Memory B cell (primary cell): ENCODE measurements around the gene DNAI1.
"Not testable (repeated sequence)": the region's sequence is repeated elsewhere in the genome, so short reads cannot be mapped to it uniquely, and the experiment has no call there.

ENCODE experiments used
- ATAC-seq: fragments of 150-1000 bp; cut with Tn5 transposase; 2 replicates; pipeline ENCODE4 v1.10.0; 2021; ENCODE audit warnings: low read depth, mild to moderate bottlenecking, moderate library complexity
- DNase-seq, 2 donors: peaks; one replicate each; pipeline ENCODE4 v3.0.0; 2022; ENCODE audit warnings: low spot score in 2 of 2
- H3K27ac Mint-ChIP-seq: one replicate; pipeline ENCODE4 v1.8.0; 2022; ENCODE audit warnings: mild to moderate bottlenecking, moderate library complexity, mixed read lengths
- H3K27me3 Mint-ChIP-seq: one replicate; pipeline ENCODE4 v1.8.0; 2022; ENCODE audit warnings: mixed read lengths
- H3K36me3 Mint-ChIP-seq: one replicate; pipeline ENCODE4 v1.8.0; 2022; ENCODE audit warnings: mild to moderate bottlenecking, mixed read lengths
- H3K4me1 Mint-ChIP-seq: one replicate; pipeline ENCODE4 v1.8.0; 2022; ENCODE audit warnings: mixed read lengths
- H3K4me3 Mint-ChIP-seq: one replicate; pipeline ENCODE4 v1.8.0; 2022; ENCODE audit warnings: mild to moderate bottlenecking, moderate library complexity, mixed read lengths
- H3K9me3 Mint-ChIP-seq: one replicate; pipeline ENCODE4 v1.8.0; 2022; ENCODE audit warnings: mixed read lengths

Gene DNAI1

DNA sequence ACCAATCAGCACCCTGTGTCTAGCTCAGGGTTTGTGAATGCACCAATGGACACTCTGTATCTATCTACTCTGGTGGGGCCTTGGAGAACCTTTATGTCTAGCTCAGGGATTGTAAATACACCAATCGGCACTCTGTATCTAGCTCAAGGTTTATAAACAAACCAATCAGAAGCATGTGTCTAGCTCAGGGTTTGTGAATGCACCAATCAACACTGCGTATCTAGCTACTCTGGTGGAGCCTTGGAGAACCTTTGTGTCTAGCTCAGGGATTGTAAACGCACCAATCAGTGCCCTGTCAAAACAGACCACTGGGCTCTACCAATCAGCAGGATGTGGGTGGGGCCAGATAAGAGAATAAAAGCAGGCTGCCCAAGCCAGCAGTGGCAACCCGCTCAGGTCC lies 20.1 kb upstream of the DNAI1 start:
- not testable (repeated sequence) for H3K4me1 Mint-ChIP-seq, ATAC-seq, H3K9me3 Mint-ChIP-seq

DNA sequence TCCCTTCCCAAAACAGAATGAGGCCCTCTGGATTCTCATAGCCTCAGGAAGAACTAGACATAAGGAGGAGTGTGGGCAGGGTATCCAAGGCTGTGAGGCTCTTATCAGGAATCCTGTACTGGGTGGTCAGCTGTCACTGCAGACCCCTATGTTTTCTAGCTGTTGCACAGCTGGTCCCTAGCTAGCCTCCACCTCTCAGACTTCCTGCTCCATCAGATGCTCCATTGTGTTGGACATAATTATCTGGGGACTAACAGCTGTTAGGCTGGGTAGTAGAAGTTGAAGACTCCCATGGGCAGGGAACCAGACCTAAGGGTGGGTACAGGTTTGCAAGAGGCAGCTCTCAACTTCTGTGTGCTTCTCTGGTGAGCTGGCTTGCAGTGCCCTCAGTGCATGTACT lies 18.6 kb upstream of the DNAI1 start:
- H3K4me1 Mint-ChIP-seq, result no peaks in the 10 kb centered on the region
- no peak overlapping the region for H3K27ac Mint-ChIP-seq
- no peak for DNase-seq
- no peaks in the 10 kb centered on the region for H3K27me3 Mint-ChIP-seq
- peaks cover 11% of the 10 kb centered on the region for H3K36me3 Mint-ChIP-seq
- no peaks in the 10 kb centered on the region for H3K9me3 Mint-ChIP-seq
- H3K4me3 Mint-ChIP-seq, result no peak overlapping the region
- no peak for ATAC-seq

More for the DNA sequence above, 20.1 kb upstream of the DNAI1 start:
- H3K4me3 Mint-ChIP-seq, H3K27me3 Mint-ChIP-seq, H3K36me3 Mint-ChIP-seq, H3K27ac Mint-ChIP-seq, DNase-seq: not testable (repeated sequence)

DNA sequence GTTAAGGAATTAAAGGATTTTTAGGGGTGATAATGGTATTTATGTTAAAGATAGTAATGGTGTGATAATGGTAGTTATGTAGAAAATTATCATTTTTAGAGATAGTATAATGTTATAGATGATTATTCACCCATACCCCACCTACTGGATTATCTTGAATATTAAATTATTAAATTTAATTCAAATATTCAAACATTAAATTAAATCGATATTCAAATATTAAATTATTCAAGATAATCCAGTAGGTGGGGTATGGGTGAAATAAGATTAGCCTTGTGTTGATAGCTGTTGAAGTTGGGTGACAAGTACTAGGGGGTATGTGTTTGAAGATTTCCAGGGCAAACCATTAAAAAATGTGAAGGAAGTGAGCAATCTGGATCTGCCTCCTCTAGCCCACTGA lies 15.8 kb upstream of the DNAI1 start:
- no peaks in the 10 kb centered on the region for H3K4me1 Mint-ChIP-seq
- H3K36me3 Mint-ChIP-seq, result peaks cover 12% of the 10 kb centered on the region
- no peak overlapping the region for H3K27ac Mint-ChIP-seq
- no peaks in the 10 kb centered on the region for H3K9me3 Mint-ChIP-seq
- ATAC-seq, result no peak
- no peak overlapping the region for H3K4me3 Mint-ChIP-seq
- H3K27me3 Mint-ChIP-seq, result no peaks in the 10 kb centered on the region
- no peak for DNase-seq

DNA sequence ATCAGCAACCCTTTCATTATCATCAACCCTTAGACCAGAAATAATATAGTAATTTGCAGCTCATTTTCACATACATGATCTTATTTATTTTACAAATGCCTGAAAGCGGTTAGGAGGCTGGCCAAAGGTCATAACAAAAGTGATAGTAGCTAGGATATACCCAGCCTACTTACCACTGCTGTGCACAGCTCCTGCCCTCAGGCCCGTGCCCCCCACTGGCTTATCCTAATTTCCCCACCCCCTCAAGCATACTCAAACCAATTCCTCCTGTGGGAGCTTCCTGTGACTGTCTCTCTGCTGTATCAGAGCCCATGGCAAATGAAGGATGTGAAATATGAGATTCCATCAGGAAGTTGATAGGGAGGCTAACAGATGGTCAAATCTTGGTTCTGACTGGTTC lies 15.1 kb upstream of the DNAI1 start:
- DNase-seq, result no peak
- no peak for ATAC-seq
- H3K27ac Mint-ChIP-seq, result no peak overlapping the region
- no peaks in the 10 kb centered on the region for H3K9me3 Mint-ChIP-seq
- no peaks in the 10 kb centered on the region for H3K4me1 Mint-ChIP-seq
- peaks cover 12% of the 10 kb centered on the region for H3K36me3 Mint-ChIP-seq
- H3K27me3 Mint-ChIP-seq, result no peaks in the 10 kb centered on the region
- H3K4me3 Mint-ChIP-seq, result no peak overlapping the region

DNA sequence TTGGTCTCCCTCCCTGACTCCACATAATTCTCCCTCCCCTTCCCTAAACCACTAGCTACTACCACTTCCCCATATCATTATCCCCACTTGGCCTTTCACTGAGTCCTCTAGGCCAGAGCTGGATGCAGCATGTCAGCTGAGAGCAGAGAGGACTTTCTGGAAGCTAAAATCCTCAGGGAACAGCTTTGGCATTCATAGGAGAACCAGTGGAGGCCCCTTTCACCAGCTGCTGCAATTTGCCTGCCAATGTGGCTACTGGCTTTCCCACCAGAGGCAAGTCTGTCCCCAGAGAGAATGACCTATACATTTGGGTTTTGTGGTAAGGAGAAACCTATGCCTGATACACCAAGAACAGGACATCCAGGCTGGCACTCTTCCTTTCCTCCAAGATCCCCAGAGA lies 14.6 kb upstream of the DNAI1 start:
- H3K4me3 Mint-ChIP-seq, result no peak overlapping the region
- no peaks in the 10 kb centered on the region for H3K9me3 Mint-ChIP-seq
- H3K36me3 Mint-ChIP-seq, result peaks cover 9% of the 10 kb centered on the region
- no peaks in the 10 kb centered on the region for H3K27me3 Mint-ChIP-seq
- H3K27ac Mint-ChIP-seq, result no peak overlapping the region
- ATAC-seq (no peak), DNase-seq (no peak)
- H3K4me1 Mint-ChIP-seq, result no peaks in the 10 kb centered on the region

DNA sequence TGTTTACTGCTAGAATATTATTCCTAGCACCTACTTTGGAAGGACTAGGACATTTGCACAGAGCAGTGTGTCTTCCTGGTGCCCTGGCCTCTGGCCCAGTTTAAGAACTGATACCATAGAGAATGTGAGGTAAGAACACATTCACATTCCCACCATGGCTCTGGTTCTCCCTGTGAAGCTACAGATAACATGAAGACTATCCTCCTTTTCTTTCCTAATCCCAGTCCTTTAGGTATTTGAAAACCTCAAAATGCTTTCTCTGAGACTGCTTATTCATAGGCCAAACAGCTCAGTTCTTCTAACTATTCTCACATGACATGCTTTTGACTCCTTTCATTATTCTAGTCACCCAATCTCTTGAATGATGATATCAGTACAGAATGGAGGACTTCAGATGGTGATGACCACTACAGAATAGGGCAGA lies 12.1 kb upstream of the DNAI1 start:
- Mint-ChIP-seq H3K4me1 (peaks cover 4% of the 10 kb centered on the region), H3K36me3 (peaks cover 5% of the 10 kb centered on the region), H3K27ac (no peak overlapping the region), H3K4me3 (no peak overlapping the region), H3K27me3 (no peaks in the 10 kb centered on the region), H3K9me3 (no peaks in the 10 kb centered on the region)
- no peak for ATAC-seq
- no peak for DNase-seq

DNA sequence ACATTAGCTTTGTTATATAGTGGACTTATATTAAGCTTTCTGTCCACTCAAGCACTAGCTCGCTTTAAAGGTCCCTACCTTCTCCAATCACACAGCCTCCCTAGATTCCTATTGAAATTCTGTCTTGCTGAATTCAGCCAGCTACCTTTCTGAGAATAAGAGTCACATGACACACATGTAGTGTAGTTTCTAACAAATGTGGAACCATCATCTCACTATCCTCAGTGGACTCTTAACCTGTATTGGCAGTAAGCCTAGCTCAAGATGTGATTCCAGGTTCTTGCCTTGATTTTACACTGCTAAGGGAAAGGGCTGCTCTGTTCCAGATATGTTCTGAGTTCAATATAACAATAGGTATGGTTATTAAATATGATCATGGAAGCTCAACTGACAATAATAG lies 11.7 kb upstream of the DNAI1 start:
- ATAC-seq (no peak), DNase-seq (no peak)
- Mint-ChIP-seq H3K27ac (no peak overlapping the region), H3K27me3 (no peaks in the 10 kb centered on the region), H3K36me3 (peaks cover 5% of the 10 kb centered on the region), H3K4me1 (peaks cover 4% of the 10 kb centered on the region), H3K4me3 (no peak overlapping the region), H3K9me3 (no peaks in the 10 kb centered on the region)

DNA sequence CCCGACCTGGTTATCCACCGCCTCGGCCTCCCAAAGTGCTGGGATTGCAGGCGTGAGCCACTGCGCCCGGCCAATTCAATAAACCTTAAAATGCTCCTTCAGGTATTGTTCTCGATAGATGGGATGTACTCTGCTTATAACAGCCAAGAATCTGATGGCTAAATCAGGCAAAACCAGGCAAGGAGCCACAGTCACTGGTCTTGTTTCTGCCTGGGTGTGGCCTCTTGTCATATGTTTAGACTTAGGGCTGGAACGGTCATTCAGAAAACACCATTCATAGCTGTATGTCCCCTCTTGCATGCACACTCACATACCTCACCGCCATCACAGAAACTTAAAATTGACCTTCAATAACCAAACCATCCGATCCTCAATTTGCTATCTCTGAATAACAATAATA lies 8.0 kb upstream of the DNAI1 start:
- H3K36me3 Mint-ChIP-seq, result peaks cover 3% of the 10 kb centered on the region
- no peak overlapping the region for H3K27ac Mint-ChIP-seq
- no peak overlapping the region for H3K4me3 Mint-ChIP-seq
- H3K9me3 Mint-ChIP-seq, result no peaks in the 10 kb centered on the region
- no peak for DNase-seq
- ATAC-seq, result no peak
- no peaks in the 10 kb centered on the region for H3K27me3 Mint-ChIP-seq
- H3K4me1 Mint-ChIP-seq, result peaks cover 7% of the 10 kb centered on the region

DNA sequence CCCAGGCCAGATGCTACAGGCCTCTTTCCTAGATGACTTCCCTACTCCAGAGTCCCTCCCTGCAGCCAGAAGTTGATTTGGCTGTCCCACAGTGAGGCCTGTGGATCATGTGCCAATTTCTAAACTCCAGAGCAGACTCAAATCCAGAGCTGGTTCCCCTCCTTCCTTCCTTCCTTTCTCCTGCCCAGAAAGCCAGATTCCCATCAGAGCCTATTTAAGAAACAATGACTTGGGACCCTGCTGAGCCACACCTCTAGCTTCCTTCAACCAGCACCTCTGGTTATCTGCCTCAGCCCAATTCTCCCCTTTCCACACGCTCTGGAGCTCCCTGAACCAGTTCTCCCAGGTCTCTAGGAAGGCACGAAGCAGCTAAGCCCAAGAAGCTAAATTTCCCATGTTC lies 7.5 kb upstream of the DNAI1 start:
- no peak overlapping the region for H3K4me3 Mint-ChIP-seq
- H3K4me1 Mint-ChIP-seq, result peaks cover 7% of the 10 kb centered on the region
- H3K36me3 Mint-ChIP-seq, result peaks cover 3% of the 10 kb centered on the region
- H3K9me3 Mint-ChIP-seq, result no peaks in the 10 kb centered on the region
- no peak overlapping the region for H3K27ac Mint-ChIP-seq
- H3K27me3 Mint-ChIP-seq, result no peaks in the 10 kb centered on the region
- no peak for ATAC-seq
- no peak for DNase-seq

DNA sequence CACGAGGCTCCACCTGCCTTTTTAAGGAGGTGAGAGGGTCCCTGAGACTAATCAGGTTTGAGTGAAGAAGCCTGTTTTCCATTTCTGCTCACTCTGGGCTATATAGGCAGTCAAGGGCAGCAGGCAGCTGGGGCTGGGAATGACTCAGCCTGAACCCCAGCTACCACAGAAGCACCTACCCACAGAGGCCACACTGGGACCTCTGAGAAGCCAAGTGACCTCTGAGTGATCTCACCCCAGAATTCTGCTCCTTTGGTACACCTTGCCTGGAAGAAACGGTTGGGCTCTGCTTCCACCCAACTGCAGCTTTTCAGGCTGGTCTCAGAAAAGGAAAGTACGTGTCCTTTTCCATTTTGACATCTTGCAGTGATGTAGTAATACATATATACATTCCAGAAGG lies 7.1 kb upstream of the DNAI1 start:
- peaks cover 3% of the 10 kb centered on the region for H3K36me3 Mint-ChIP-seq
- ATAC-seq, result no peak
- H3K27ac Mint-ChIP-seq, result no peak overlapping the region
- DNase-seq, result no peak
- H3K27me3 Mint-ChIP-seq, result no peaks in the 10 kb centered on the region
- no peaks in the 10 kb centered on the region for H3K9me3 Mint-ChIP-seq
- peaks cover 7% of the 10 kb centered on the region for H3K4me1 Mint-ChIP-seq
- H3K4me3 Mint-ChIP-seq, result no peak overlapping the region

DNA sequence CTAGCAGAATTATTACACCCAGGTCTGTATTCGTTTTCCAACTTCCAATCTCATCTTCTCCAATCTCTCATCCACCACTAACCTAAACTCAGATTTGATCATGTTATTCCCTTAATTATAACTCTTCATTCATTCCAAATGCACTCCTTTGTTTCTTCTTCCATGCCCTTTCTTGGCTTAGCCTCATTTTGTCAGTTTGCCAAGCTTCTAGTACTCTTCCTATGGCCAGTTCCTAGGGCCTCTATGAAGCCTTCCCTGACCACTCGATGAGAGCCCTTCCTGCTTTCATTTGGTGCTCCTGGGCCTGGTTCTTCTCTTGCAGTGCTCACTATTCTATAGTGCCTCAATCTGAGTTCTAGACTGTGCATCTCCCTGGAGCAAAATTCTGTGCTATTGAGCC lies 6.0 kb upstream of the DNAI1 start:
- ATAC-seq, result no peak
- Mint-ChIP-seq H3K27ac (no peak overlapping the region), H3K4me1 (peaks cover 12% of the 10 kb centered on the region), H3K9me3 (no peaks in the 10 kb centered on the region), H3K36me3 (peaks cover 3% of the 10 kb centered on the region), H3K4me3 (no peak overlapping the region), H3K27me3 (no peaks in the 10 kb centered on the region)
- DNase-seq, result no peak

DNA sequence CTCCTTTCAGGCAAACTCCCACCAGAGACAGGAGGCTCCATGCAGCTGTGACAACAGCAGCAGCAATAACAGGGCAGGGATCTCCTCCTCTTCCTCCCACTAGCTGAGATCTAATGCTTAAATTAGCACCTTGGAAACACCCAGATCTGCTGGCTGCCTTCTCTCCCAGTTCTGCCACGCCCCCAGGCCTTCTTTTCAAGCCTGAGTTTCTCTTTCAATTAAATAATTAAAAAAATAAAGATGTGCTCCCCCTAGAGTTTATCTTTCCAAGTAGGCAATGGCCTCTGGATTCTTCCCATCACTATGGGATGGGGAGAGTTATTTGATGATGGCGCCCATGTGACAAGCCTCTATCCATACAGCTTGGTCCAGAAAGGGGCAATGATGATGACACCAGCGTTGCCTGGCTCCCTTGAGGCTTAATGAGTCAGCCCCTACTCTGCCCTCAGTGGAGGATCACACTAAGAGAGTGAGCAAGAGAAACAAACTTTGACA lies 4.0 kb upstream of the DNAI1 start:
- DNase-seq (no peak), ATAC-seq (no peak)
- H3K4me3 Mint-ChIP-seq, result no peak overlapping the region
- H3K36me3 Mint-ChIP-seq, result peaks cover 3% of the 10 kb centered on the region
- H3K9me3 Mint-ChIP-seq, result no peaks in the 10 kb centered on the region
- peaks cover 2% of the 10 kb centered on the region for H3K27me3 Mint-ChIP-seq
- peaks cover 19% of the 10 kb centered on the region for H3K4me1 Mint-ChIP-seq
- no peak overlapping the region for H3K27ac Mint-ChIP-seq

DNA sequence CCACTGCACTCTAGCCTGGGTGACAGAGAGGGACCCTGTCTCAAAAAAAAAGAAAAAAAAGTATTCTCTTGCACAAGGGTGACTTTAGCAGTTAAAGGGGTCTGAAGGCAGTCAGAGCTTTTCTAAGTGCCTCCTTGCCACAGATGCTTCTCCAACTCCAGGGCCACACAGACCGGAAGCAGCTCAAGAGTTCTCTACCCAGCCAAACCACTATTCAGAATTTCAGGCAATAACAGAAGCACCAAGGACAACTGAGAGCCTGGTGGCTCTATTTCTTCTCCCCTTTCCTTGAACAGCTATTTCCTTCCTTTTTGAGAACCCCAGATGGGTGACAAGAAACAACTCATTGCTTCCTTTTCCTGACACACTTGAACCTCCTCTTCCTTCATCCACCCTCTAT lies 2.5 kb upstream of the DNAI1 start:
- Mint-ChIP-seq H3K4me3 (no peak overlapping the region), H3K27me3 (peaks cover 2% of the 10 kb centered on the region), H3K27ac (no peak overlapping the region), H3K9me3 (no peaks in the 10 kb centered on the region), H3K36me3 (peaks cover 1% of the 10 kb centered on the region), H3K4me1 (peaks cover 20% of the 10 kb centered on the region)
- ATAC-seq, result no peak
- no peak for DNase-seq

DNA sequence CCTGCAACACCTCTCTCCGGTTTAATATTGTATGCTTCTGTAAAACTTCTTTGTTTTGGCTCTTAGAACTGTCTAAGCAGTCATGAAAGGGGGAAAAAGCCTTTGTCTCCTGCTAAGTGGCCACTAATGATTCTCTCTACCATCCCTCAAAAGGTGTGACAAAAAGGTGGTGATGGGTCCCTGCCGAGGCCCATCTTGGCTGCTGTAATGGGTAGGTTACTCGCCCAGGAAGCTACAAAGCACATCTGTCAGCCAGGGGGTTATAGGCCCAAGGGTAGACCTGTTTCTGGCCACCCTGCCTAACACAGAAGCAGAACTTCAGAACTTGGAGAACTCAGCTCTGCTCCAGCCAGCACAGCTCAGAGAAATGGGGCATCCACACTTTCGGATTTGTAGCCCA lies 1.9 kb upstream of the DNAI1 start:
- peaks cover 17% of the 10 kb centered on the region for H3K4me1 Mint-ChIP-seq
- H3K9me3 Mint-ChIP-seq, result no peaks in the 10 kb centered on the region
- H3K4me3 Mint-ChIP-seq, result peak overlapping the region; percentile 86
- peaks cover 6% of the 10 kb centered on the region for H3K27me3 Mint-ChIP-seq
- no peak overlapping the region for H3K27ac Mint-ChIP-seq
- no peak for ATAC-seq
- no peak for DNase-seq
- no peaks in the 10 kb centered on the region for H3K36me3 Mint-ChIP-seq

DNA sequence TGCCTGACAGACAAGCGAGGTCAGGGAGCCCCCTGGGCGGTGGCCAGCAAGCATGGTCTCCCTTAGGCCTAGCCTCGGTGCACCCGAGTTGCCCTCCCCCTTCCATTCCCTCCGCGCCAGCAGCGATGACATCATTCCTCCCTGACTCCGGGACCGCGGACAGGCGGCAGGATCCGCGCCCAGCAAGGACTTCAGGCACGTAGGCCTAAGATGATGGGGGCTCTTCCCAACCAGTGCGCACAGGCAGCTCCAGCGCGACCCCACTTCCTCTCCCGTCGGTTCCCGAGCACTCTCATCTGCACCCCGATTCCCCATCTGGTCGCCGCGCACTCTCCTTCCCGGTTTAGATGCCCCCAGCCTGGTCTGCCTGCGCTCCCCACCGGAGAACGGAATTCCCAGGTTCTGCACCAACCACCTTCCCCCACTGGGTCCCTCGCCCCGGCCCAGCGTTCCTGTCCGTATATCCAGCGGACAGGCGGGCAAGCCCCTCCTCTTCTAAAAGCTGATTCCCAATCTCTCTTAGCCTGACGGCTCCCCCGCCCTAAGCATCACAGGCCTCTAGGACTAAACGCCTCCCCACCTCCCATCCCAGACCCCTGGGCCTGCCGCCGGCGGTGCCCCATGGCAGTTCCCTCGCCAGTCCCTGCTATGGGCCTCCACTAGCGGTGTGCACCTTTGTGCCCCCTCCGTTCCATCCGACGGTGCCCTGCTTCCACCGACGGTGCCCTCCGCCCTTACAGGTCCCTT lies 1.2 kb upstream of the DNAI1 start:
- H3K4me1 Mint-ChIP-seq, result peaks cover 17% of the 10 kb centered on the region
- H3K36me3 Mint-ChIP-seq, result no peaks in the 10 kb centered on the region
- no peak for ATAC-seq
- no peaks in the 10 kb centered on the region for H3K9me3 Mint-ChIP-seq
- DNase-seq, result peak; percentile 9 to 25
- peak overlapping the region; percentile 22 for H3K27ac Mint-ChIP-seq
- peak overlapping the region; percentile 86 for H3K4me3 Mint-ChIP-seq
- peaks cover 6% of the 10 kb centered on the region for H3K27me3 Mint-ChIP-seq
